Panc1 (cell line): Measurements from ENCODE around the gene FTO. TPM values are rescaled to one million over a fixed set of nuclear protein-coding genes. Genes with fewer than 3 reads are reported as not detected.

Experiments used
- ATAC-seq: fragments of 200-7000 bp; cut with Tn5 transposase; 2 replicates; pipeline ENCODE4 v1.9.1; 2020; ENCODE audit warnings: mild to moderate bottlenecking, moderate library complexity
- BruUV-seq: library from RNA; stranded (reverse); fragments of 400-500 nt; replicated peaks from 2 replicates; lab custom pipeline; 2021; lab: Mats Ljungman, UMichigan
- CTCF ChIA-PET: fragments of 300-600 bp; sonication (Branson Sonifier 250); formaldehyde crosslinking; loops from one replicate; lab custom pipeline; 2022; ENCODE audit warnings: antibody characterized with exemption; lab: Charles Lee
- POLR2A ChIA-PET: fragments of 300-600 bp; sonication (Branson Sonifier 250); formaldehyde crosslinking; loops from one replicate; lab custom pipeline; 2022; ENCODE audit warnings: antibody characterized with exemption; lab: Charles Lee
- DNase-seq: peaks from one replicate; pipeline ENCODE4 v3.0.0-alpha.2; 2010; ENCODE audit warnings: low read depth, low spot score
- H3K27ac ChIP-seq: 2 replicates; pipeline ENCODE4 v1.5.1; 2011; ENCODE audit warnings: mild to moderate bottlenecking, low read length, inconsistent platforms
- H3K27me3 ChIP-seq: fragments of 200-500 bp; sonication (Bioruptor generic); 2 replicates; pipeline ENCODE4 v1.6.0; 2014; ENCODE audit warnings: low read length, inconsistent platforms; ENCODE audit not compliant: control insufficient read depth, insufficient read depth
- H3K36me3 ChIP-seq: fragments of 200-500 bp; sonication (Bioruptor generic); 2 replicates; pipeline ENCODE4 v1.5.1; 2014; ENCODE audit warnings: inconsistent platforms, mild to moderate bottlenecking, low read length, moderate library complexity; ENCODE audit not compliant: control insufficient read depth, insufficient read depth
- H3K4me1 ChIP-seq: 2 replicates; pipeline ENCODE4 v1.5.1; 2011; ENCODE audit warnings: inconsistent platforms, mild to moderate bottlenecking, low read length, moderate library complexity; ENCODE audit not compliant: control insufficient read depth, insufficient read depth
- H3K4me3 ChIP-seq, 2 experiments: 2 replicates each; pipeline ENCODE4 v1.5.1; 2011 to 2012; ENCODE audit warnings: low read depth in 2 of 2, low read length in 2 of 2, mild to moderate bottlenecking in 2 of 2, inconsistent platforms in 1 of 2, moderate library complexity in 1 of 2
- H3K9me3 ChIP-seq: fragments of 200-500 bp; sonication (Bioruptor generic); 2 replicates; pipeline ENCODE4 v1.5.1; 2014; ENCODE audit warnings: low read depth, mild to moderate bottlenecking, inconsistent platforms, low read length, moderate library complexity; ENCODE audit not compliant: control insufficient read depth, insufficient read depth
- POLR2AphosphoS5 ChIP-seq: IDR thresholded peaks from 2 replicates; pipeline ENCODE4 v1.6.1; 2012; ENCODE audit warnings: mild to moderate bottlenecking, low read depth, low read length, moderate library complexity
- SIN3A ChIP-seq: IDR thresholded peaks from 2 replicates; pipeline ENCODE4 v1.6.1; 2012; ENCODE audit warnings: low read depth, mild to moderate bottlenecking, low read length, moderate library complexity, borderline replicate concordance; ENCODE audit not compliant: insufficient read depth
- TCF7L2 ChIP-seq: IDR thresholded peaks from 2 replicates; pipeline ENCODE4 v1.6.1; 2011; ENCODE audit warnings: mild to moderate bottlenecking, low read depth, low read length, inconsistent platforms
- in situ Hi-C: cut with HindIII; loops from 2 replicates; pipeline ENCODE4 v1.10.0; 2016; ENCODE audit warnings: low sequenced_read_pairs, low pct_unique_long_range_greater_than_20kb
- intact Hi-C: fragments of 100-400 bp; cut with micrococcal nuclease; formaldehyde crosslinking; loops from one replicate; pipeline ENCODE4 v1.10.0; 2022; ENCODE audit not compliant: unreplicated experiment
- total RNA-seq: library from RNA; stranded (reverse); gene quantifications from one replicate; pipeline ENCODE4 v1.2.1, GENCODE V29; 2021; ENCODE audit not compliant: unreplicated experiment
- TF ChIP-seq, protein P1 (sequence below), 2 experiments: IDR thresholded peaks; 2 replicates each; pipeline ENCODE4 v1.6.1; 2011 to 2012; ENCODE audit warnings: low read depth in 2 of 2, control low read depth in 1 of 2, low read length in 1 of 2, mild to moderate bottlenecking in 1 of 2, moderate library complexity in 1 of 2; ENCODE audit not compliant: insufficient read depth in 1 of 2
- TF ChIP-seq, protein P2 (sequence below): fragments of 450-650 bp; IDR thresholded peaks from 2 replicates; pipeline ENCODE4 v1.5.1; 2017; ENCODE audit warnings: mild to moderate bottlenecking

The FTO gene
- total RNA-seq, 1 experiment from 2014 or later = 38.2 TPM

DNA sequence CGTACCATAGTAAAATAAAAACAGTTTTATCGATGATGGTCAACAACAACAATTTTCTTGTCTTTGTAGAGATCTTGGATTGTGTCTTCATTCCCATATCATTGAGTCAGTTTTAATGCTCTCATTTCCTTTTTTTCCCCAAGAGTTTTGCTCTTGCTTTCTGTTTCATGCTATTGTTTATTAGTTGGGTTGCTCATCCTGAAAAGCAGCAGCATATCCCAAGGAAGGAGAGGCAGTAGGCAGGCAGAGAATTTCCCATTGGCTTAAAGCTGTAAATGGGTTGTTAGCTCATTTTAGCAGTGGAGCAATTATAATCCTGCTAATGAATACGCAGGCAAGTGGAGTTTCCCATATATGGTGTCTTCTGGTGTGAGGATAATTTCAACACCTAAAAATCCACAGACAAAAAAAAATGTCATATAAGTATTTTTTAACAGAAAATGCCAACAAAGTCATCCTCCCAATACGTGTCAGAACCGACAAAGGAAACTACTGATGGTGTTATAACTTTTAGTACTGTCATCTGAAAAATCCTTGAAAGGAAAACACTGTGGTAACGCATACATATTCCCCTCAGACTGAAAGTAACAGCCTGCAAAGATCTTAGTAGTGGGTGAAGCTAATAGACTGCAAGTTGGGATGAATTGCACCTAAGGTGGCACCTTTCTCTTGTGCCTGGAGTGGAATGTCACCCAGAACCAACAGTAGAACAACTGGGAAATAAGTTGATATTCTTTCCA, 218.3 kb downstream of the FTO start:
- ChIA-PET CTCF (no interaction called here), POLR2A (no interaction called here)
- H3K4me3 ChIP-seq = no peak overlapping the region
- no peaks in the 10 kb centered on the region for H3K27me3 ChIP-seq
- no peak for TF ChIP-seq TCF7L2
- TF ChIP-seq, protein P1, sequence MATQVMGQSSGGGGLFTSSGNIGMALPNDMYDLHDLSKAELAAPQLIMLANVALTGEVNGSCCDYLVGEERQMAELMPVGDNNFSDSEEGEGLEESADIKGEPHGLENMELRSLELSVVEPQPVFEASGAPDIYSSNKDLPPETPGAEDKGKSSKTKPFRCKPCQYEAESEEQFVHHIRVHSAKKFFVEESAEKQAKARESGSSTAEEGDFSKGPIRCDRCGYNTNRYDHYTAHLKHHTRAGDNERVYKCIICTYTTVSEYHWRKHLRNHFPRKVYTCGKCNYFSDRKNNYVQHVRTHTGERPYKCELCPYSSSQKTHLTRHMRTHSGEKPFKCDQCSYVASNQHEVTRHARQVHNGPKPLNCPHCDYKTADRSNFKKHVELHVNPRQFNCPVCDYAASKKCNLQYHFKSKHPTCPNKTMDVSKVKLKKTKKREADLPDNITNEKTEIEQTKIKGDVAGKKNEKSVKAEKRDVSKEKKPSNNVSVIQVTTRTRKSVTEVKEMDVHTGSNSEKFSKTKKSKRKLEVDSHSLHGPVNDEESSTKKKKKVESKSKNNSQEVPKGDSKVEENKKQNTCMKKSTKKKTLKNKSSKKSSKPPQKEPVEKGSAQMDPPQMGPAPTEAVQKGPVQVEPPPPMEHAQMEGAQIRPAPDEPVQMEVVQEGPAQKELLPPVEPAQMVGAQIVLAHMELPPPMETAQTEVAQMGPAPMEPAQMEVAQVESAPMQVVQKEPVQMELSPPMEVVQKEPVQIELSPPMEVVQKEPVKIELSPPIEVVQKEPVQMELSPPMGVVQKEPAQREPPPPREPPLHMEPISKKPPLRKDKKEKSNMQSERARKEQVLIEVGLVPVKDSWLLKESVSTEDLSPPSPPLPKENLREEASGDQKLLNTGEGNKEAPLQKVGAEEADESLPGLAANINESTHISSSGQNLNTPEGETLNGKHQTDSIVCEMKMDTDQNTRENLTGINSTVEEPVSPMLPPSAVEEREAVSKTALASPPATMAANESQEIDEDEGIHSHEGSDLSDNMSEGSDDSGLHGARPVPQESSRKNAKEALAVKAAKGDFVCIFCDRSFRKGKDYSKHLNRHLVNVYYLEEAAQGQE (IDR thresholded peaks at IDR 0.05; ENCODE audit: insufficient read depth in 1 of 2, low read depth in 2 of 2, low read length in 1 of 2) = no peak
- DNase-seq (no peak), ATAC-seq (no peak)
- no peaks in the 10 kb centered on the region for H3K36me3 ChIP-seq
- in situ Hi-C loops = no loop called here
- no peaks in the 10 kb centered on the region for H3K9me3 ChIP-seq
- H3K27ac ChIP-seq = no peak overlapping the region
- no TSS peak for BruUV-seq
- intact Hi-C loops = loop anchor here (5.0 kb wide), 1 partner anchor 270 kb away; no protein-coding TSS in a partner anchor
- H3K4me1 ChIP-seq = no peaks in the 10 kb centered on the region

DNA sequence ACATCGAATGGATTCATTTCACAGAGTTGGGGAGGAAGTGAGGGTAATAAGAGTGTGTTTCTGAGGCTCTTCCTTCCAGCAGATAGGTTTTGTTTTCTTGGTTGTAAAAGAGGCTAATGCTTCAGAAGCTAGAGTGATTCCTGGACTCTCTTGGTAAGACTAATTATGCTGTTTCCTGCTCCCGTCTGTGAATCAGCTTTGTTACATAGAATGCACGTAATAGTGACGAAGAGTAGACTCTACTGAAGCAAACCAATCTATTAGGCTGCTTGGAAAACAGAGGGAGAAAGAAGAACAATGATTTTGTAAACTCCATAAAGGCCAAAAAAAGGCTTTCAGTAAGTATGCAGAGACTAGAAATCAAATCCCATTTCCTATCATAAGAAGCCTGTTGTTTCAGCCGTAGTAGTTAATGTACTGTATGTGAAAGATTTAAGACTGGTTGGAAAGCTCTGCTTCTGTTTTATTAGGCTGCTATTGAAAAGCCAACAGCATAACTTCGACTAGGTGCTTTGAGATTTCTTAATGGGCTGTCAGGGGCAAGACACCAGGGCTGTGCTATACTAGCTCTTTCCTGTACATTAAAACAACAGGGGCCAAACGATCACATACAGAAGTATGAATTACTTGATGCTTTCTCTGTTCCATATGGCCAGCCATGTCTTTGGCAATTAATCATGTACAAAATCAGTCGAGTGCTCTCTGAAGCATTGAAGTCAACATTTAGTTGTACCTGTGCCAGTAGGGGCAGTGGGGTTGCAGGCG, 219.0 kb downstream of the FTO start:
- H3K36me3 ChIP-seq = no peaks in the 10 kb centered on the region
- no TSS peak for BruUV-seq
- in situ Hi-C loops = no loop called here

More for the DNA sequence above, 219.0 kb downstream of the FTO start:
- intact Hi-C loops = loop anchor here (5.0 kb wide), 1 partner anchor 269 kb away; no protein-coding TSS in a partner anchor
- H3K4me1 ChIP-seq = no peaks in the 10 kb centered on the region
- H3K4me3 ChIP-seq = no peak overlapping the region
- TF ChIP-seq SIN3A = no peak
- no peak for TF ChIP-seq POLR2AphosphoS5
- TF ChIP-seq, protein P1 (IDR thresholded peaks at IDR 0.05; ENCODE audit: insufficient read depth in 1 of 2, low read depth in 2 of 2, low read length in 1 of 2) = no peak
- TF ChIP-seq, protein P2, sequence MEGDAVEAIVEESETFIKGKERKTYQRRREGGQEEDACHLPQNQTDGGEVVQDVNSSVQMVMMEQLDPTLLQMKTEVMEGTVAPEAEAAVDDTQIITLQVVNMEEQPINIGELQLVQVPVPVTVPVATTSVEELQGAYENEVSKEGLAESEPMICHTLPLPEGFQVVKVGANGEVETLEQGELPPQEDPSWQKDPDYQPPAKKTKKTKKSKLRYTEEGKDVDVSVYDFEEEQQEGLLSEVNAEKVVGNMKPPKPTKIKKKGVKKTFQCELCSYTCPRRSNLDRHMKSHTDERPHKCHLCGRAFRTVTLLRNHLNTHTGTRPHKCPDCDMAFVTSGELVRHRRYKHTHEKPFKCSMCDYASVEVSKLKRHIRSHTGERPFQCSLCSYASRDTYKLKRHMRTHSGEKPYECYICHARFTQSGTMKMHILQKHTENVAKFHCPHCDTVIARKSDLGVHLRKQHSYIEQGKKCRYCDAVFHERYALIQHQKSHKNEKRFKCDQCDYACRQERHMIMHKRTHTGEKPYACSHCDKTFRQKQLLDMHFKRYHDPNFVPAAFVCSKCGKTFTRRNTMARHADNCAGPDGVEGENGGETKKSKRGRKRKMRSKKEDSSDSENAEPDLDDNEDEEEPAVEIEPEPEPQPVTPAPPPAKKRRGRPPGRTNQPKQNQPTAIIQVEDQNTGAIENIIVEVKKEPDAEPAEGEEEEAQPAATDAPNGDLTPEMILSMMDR = no peak
- TF ChIP-seq TCF7L2 = no peak
- ChIA-PET CTCF (no interaction called here), POLR2A (no interaction called here)
- DNase-seq (no peak), ATAC-seq (no peak)
- H3K27ac ChIP-seq = no peak overlapping the region
- H3K9me3 ChIP-seq = no peaks in the 10 kb centered on the region
- H3K27me3 ChIP-seq = no peaks in the 10 kb centered on the region
